Effector memory CD4-positive, alpha-beta T cell (primary cell): ENCODE results near the gene BARD1.

Source experiments
- DNase-seq, 3 donors: peaks; one replicate each; pipeline ENCODE4 v3.0.0-alpha.2; 2020
- H3K27ac ChIP-seq: 2 replicates; pipeline ENCODE4 v1.7.0; 2013; ENCODE audit warnings: mild to moderate bottlenecking, low read length, moderate library complexity; ENCODE audit not compliant: insufficient read depth, poor library complexity, severe bottlenecking
- H3K27me3 ChIP-seq: replicated peaks from 2 replicates; pipeline ENCODE4 v1.7.0; 2013; ENCODE audit warnings: mild to moderate bottlenecking, low read length; ENCODE audit not compliant: insufficient read depth, control insufficient read depth, poor library complexity, severe bottlenecking
- H3K36me3 ChIP-seq: 2 replicates; pipeline ENCODE4 v1.7.0; 2013; ENCODE audit warnings: mild to moderate bottlenecking, low read length, moderate library complexity; ENCODE audit not compliant: control insufficient read depth, insufficient read depth
- H3K4me1 ChIP-seq: 2 replicates; pipeline ENCODE4 v1.7.0; 2013; ENCODE audit warnings: low read length, mild to moderate bottlenecking; ENCODE audit not compliant: control insufficient read depth, insufficient read depth, poor library complexity, severe bottlenecking
- H3K4me3 ChIP-seq: 2 replicates; pipeline ENCODE4 v1.7.0; 2013; ENCODE audit warnings: low read length, low read depth, mild to moderate bottlenecking; ENCODE audit not compliant: insufficient read depth, poor library complexity, severe bottlenecking
- H3K9me3 ChIP-seq: 2 replicates; pipeline ENCODE4 v1.7.0; 2013; ENCODE audit warnings: mild to moderate bottlenecking, low read length, moderate library complexity; ENCODE audit not compliant: control insufficient read depth
- total RNA-seq, 3 donors: gene quantifications; one replicate each; lab custom pipeline; 2026; lab: John Stamatoyannopoulos, UW

BARD1 gene
- total RNA-seq, result 13.6 to 14.5 (median 14.4) reads per million in 3 donors

DNA sequence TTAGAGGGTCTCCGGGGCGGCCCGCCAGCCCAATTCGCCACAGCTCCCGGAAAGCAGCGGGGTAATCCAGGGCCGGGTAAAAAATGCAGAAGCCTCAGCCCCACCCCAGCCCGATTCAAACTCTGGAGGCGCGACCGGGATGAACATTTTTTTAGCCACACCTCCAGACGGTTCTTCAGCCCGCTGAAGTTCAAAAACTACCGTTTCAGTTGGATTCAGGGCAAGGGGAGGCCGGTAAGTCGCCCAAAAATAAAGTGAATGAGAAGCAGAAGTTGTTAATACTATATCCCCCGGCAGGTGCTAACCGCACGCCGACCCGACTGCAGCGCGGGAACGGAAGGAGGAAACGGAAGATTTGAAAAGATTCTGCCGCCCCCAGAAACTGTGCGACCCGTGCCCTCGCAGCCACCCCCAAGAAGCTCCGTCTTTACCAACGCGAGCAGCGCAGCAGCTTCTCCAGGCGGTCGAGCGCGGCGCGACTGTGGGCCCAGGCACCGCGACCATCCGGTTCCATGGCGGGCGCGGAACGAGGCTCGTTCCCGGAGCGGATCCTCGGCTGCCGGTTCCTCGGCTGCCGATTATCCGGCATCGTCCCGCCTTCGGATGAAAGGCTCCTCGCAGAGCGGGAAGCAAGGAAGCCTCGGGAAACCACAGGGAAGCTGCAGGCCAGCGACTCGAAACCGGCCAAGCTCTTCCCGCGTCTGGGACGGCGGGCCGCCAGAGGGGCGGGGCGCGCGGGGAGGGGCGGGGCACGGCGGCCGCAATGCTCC lies at the start of gene BARD1:
BARD1 (minus strand) TSS at position 703 of the 770 bp plus-strand sequence; CDS start at position 589, 114 bp downstream.
- peaks cover 7% of the 10 kb centered on the region for H3K4me1 ChIP-seq
- no peaks in the 10 kb centered on the region for H3K9me3 ChIP-seq
- H3K27me3 ChIP-seq, result no peaks in the 10 kb centered on the region
- peak in 1 of 3 donors; percentile 34 for DNase-seq
- H3K27ac ChIP-seq, result peak within 1 kb of the TSS; percentile 73
- peak within 1 kb of the TSS; percentile 76 for H3K4me3 ChIP-seq
- no peaks in the 10 kb centered on the region for H3K36me3 ChIP-seq

DNA sequence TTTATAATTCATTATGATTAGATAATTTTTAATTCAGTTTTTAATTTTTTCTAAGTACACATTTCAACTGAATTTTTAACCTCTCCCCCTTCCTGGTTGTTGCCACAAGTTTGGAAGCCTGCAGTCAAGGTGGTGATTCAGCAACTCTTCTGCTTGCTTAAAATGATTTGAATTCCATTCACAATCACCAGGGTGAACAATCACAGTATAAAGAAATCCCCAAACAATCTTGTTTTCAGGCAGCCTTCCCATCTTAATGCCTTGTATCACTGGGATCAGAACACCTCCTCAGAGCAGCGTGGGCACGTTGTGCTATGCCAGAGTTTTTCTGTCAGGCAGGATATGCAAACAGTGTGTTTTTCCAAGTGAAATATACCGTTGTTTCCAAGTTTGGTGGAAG lies 46.7 kb upstream of the BARD1 start:
- Histone ChIP-seq H3K27me3 (no peaks in the 10 kb centered on the region), H3K27ac (no peak overlapping the region), H3K4me1 (no peaks in the 10 kb centered on the region), H3K36me3 (no peaks in the 10 kb centered on the region), H3K9me3 (no peaks in the 10 kb centered on the region), H3K4me3 (no peak overlapping the region)
- no peak for DNase-seq

DNA sequence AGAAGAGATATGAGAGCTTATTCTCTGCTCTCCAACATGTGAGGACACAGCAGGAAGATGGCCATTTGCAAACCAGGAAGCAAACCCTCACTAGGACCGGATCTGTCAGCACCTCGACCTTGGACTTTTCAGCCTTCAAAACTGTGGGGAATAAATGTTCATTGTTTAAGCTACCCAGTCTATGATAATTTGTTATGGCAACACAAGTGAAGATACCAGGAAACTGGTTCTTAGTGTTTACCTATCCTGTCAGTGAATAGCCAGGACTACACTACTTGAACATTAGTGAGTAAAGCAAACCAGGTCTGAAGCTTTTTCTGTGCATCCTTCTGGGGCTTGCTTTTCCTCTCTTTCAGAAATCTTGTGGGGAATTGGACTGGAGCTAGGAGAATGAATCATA lies 44.4 kb upstream of the BARD1 start:
- Histone ChIP-seq H3K27me3 (no peaks in the 10 kb centered on the region), H3K4me1 (no peaks in the 10 kb centered on the region), H3K27ac (no peak overlapping the region), H3K4me3 (no peak overlapping the region), H3K9me3 (no peaks in the 10 kb centered on the region), H3K36me3 (no peaks in the 10 kb centered on the region)
- no peak for DNase-seq

- Histone ChIP-seq H3K4me3 (no peak overlapping the region), H3K4me1 (no peaks in the 10 kb centered on the region), H3K9me3 (no peaks in the 10 kb centered on the region), H3K36me3 (no peaks in the 10 kb centered on the region), H3K27ac (no peak overlapping the region), H3K27me3 (no peaks in the 10 kb centered on the region)
- no peak for DNase-seq
These were observed 34.3 kb upstream of the BARD1 start for GRCh38 chr2:214843823-214844222.

DNA sequence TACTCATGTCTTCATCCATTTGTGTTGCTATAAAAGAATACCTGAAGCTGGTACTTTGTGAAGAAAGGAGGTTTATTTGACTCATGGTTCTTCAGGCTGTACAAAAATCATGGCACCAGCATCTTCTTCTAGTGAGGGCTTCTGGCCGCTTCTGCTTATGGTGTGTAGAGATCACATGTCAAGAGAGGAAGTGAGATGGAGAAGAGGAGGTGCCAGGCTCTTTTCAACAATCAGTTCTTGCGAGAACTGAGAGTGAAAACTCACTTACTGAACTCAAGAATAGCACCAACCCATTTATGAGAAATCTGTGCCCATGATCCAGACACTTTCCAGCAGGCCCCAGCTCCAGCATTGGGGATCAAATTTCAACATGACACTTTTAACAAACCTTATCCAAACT lies 30.0 kb upstream of the BARD1 start:
- Histone ChIP-seq H3K9me3 (no peaks in the 10 kb centered on the region), H3K27ac (no peak overlapping the region), H3K4me1 (no peaks in the 10 kb centered on the region), H3K4me3 (no peak overlapping the region), H3K27me3 (no peaks in the 10 kb centered on the region), H3K36me3 (no peaks in the 10 kb centered on the region)
- DNase-seq, result no peak

- no peaks in the 10 kb centered on the region for H3K27me3 ChIP-seq
- no peaks in the 10 kb centered on the region for H3K9me3 ChIP-seq
- no peaks in the 10 kb centered on the region for H3K36me3 ChIP-seq
- no peak overlapping the region for H3K4me3 ChIP-seq
- H3K27ac ChIP-seq, result no peak overlapping the region
- H3K4me1 ChIP-seq, result no peaks in the 10 kb centered on the region
- no peak for DNase-seq
These were observed 28.0 kb upstream of the BARD1 start for GRCh38 chr2:214837466-214837865.

GRCh38 chr2:214836568-214836967 lies 27.1 kb upstream of the BARD1 start:
- Histone ChIP-seq H3K4me1 (no peaks in the 10 kb centered on the region), H3K36me3 (no peaks in the 10 kb centered on the region), H3K27ac (no peak overlapping the region), H3K27me3 (no peaks in the 10 kb centered on the region), H3K9me3 (no peaks in the 10 kb centered on the region), H3K4me3 (no peak overlapping the region)
- no peak for DNase-seq

DNA sequence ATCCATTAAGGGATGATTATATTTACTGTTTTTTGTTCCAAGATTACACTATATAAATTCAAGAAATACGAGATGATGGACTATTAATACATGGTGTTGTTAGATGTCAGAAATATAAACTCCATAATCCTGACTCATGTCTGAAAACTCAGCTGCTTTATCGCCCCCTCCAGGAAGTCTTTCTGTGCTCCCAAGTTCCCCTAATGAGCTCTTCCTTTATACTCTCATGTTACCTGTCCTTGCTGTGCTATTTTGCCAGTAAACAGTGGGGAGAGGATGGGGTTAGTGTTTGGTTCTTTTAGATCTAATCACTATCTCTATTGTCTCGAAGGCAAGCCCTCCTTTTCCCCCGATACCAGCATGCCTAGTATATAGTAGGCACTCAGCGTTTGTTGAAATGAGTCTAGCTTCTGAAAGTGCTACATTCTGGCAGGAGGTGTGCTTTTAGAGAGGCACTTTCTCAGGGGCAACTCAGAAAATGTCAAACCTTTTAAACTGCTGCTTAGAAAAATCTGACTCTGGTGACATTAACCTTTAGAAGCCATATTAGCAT lies 21.4 kb upstream of the BARD1 start:
- Histone ChIP-seq H3K27me3 (no peaks in the 10 kb centered on the region), H3K4me1 (no peaks in the 10 kb centered on the region), H3K36me3 (no peaks in the 10 kb centered on the region), H3K27ac (no peak overlapping the region), H3K4me3 (no peak overlapping the region), H3K9me3 (no peaks in the 10 kb centered on the region)
- no peak for DNase-seq

- no peaks in the 10 kb centered on the region for H3K27me3 ChIP-seq
- no peak for DNase-seq
- no peak overlapping the region for H3K4me3 ChIP-seq
These were observed 6.6 kb upstream of the BARD1 start for GRCh38 chr2:214816008-214816533.

DNA sequence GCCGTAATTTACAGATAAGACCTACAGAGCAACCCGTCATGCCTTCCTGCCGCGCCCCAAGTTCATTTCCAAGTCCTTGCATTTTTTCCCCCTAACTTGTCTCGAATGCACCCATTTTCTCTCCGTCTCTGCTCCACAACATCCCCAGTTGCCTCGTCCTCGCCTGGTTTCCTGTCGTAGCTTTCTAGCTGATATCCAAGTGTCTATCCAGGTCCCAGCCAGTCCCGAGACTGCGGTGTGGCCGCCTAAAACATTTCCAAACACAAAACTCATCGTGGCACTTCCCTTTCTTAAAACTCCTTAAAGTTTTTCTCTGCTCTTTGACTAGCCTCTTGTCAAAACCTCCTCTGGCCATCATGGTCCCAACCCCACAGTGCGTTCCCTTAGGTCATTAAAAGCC lies 1.2 kb upstream of the BARD1 start:
- Histone ChIP-seq H3K4me1 (peaks cover 7% of the 10 kb centered on the region), H3K27ac (no peak overlapping the region)
- DNase-seq, result no peak

More at GRCh38 chr2:214816008-214816533, 6.6 kb upstream of the BARD1 start:
- Histone ChIP-seq H3K9me3 (no peaks in the 10 kb centered on the region), H3K36me3 (no peaks in the 10 kb centered on the region), H3K4me1 (no peaks in the 10 kb centered on the region), H3K27ac (no peak overlapping the region)

More for the DNA sequence above, 1.2 kb upstream of the BARD1 start:
- Histone ChIP-seq H3K36me3 (no peaks in the 10 kb centered on the region), H3K4me3 (peak overlapping the region; percentile 76), H3K9me3 (no peaks in the 10 kb centered on the region), H3K27me3 (no peaks in the 10 kb centered on the region)
